ENCODE measurements around the gene LYPD5.
"Not testable (repeated sequence)": the region's sequence is repeated elsewhere in the genome, so short reads cannot be mapped to it uniquely, and the experiment has no call there.

The LYPD5 gene

DNA sequence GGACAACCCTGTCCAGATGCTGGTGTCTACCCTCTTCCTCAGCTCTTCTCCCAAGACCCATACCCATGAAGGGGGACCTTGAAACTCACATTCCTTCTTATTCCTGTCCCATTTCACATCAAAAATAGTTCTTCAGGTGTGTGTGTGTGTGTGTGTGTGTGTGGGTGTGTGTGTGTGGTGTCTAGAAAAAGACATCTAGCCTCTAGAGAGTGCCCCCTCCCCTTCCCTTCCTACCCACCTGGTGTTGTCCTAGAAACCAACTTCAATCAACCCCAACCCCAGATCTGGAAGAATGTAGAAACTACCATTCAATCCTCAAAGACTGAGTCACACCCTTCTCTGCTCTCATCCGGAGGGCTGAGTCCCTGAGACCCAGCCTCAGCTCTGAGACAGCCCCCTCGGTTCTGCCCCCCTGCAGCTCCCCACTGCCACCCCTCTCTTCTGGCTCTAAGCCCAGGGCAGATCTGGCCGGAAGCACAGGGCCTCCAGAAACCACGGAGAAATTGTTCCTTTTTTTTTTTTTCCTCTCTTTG, 25.0 kb downstream of the LYPD5 start:
- peak in 1 of 2 donors; percentile 31 for DNase-seq

DNA sequence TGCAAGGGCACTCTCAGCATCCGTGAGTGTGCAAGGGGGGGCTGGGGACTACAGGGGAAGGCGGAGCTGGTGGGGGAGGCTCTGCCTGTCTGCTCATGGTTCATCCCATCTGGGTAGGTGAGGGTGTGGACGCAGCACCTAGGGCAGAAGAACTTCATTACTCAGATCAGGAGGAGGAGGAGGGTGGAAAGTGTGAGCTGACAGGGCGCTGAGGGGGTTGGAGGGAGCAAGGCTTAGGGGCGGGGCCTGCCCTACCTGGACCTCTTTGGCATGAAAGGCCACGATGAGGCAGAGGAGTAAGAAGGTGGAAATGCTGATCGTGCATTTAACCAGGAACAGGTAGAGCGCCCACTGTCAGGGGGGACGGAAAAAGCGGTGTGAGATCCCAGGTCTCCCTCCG, 26.0 kb downstream of the LYPD5 start:
- no peak for DNase-seq

DNA sequence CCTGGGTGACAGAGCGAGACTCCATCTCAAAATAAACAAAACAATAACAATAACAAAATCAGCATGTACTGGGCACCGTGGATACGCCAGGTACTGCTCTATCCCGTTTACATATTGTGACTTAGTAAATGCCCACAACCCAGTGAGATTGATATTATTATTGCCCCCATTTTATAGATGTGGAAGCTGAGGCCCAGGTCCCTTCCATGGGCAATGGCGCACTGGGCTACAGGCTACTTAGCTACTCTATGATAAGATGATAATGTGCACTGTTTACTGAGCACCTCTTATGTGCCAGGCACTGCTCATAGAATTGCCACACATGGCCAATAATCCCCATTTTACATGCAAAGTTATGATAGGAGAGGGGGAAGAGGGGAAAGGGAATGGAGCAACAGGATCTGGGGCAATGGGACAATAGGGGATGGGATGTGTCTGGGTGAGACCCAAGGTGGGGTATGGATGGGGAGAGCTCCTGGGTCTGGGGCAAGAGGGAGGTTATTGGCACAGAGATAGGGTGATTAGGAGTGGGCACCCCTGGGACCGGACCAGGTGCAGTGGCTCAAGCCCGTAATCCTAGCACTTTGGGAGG, 26.9 kb downstream of the LYPD5 start:
- DNase-seq, result no peak

DNA sequence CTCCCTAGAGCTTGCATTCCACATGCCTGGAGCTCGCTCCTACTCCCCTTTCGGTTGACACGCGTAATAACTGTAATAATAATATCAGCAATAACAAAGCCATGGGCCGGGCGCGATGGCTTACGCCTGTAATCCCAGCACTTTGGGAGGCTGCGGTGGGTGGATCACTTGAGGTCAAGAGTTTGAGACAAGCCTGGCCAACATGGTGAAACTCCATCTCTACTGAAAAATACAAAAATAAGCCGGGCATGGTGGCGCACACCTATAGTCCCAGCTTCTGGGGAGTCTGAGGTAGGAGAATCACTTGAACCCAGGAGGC, 27.3 kb downstream of the LYPD5 start:
- DNase-seq, result not testable (repeated sequence)

DNA sequence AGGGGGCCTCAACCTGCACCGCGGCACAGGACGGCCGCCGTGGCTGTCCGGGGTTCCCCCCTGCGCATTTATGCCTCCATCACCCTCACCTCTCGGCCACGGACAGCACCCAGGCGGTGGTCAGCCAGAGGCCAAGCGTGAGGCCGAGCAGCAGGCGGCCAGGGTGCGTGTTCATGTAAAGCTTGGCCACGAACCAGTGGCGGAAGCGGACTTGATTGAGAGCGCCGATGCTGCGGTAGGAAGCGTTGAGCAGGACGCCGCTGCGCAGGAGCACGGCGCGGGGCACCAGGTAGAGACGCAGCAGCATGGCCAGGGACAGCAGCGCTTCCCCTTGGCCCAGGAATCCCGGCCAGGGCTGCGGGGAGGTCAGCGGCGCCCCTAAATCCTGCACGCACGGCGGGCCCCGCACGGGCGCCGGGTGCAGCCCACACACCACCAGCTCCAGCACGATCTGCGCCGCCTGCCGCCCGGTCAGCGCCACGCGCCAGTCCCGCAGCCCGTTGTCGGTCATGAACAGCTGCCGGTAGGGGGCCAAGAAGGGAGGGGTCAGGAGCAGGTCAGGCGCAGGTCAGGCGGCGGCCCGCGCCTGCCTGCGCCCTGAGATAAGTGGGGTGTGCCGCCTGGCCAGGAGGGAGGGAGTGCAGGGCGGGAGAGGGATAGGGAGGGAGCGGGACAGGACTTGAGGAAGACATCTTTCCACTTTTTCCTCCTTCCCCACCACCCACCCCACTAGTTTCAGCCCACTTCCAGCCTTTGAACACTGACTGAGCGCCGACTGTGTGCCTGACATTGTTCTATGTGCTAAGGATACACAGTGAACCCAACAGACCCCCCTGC, 27.9 kb downstream of the LYPD5 start:
- peak; percentile 26 to 45 for DNase-seq

DNA sequence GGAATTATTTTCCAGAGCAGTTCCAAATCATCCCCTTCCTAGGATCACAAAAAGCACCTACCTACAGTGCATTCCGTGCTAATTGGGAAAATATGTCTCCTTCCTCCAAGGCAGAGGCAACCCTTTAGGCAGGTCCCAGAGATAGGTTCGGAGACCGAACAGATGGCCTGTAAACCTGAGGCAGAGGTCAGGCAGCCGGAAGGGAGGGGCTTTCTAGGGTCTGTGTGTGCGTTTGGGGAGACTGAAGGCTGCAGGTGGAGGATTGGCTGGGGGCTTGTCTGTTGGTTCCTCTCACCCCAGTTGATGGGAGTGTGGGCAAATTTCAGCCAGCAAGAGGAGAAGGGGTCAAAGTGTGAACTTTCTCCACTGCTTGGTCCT, 28.5 kb downstream of the LYPD5 start:
- DNase-seq, result no peak

DNA sequence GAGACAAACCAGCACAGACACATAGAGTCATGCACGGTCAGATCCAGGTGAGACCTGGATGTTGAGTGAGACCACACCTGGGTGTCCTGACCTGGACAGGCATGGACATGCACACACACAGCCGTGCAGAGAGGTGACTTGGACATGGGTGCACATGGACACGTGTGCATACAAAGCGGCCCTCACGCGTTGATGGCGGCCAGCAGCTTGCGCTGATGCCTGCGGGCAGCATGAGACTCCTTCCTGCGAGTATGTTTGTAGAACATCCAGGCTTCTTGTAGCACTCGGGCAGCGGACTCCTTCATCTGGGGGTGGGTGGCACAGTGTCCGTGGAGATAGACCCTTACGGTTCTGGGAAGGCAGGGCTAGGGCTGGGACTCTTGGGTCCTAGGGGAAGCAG, 33.0 kb downstream of the LYPD5 start:
- DNase-seq, result no peak

DNA sequence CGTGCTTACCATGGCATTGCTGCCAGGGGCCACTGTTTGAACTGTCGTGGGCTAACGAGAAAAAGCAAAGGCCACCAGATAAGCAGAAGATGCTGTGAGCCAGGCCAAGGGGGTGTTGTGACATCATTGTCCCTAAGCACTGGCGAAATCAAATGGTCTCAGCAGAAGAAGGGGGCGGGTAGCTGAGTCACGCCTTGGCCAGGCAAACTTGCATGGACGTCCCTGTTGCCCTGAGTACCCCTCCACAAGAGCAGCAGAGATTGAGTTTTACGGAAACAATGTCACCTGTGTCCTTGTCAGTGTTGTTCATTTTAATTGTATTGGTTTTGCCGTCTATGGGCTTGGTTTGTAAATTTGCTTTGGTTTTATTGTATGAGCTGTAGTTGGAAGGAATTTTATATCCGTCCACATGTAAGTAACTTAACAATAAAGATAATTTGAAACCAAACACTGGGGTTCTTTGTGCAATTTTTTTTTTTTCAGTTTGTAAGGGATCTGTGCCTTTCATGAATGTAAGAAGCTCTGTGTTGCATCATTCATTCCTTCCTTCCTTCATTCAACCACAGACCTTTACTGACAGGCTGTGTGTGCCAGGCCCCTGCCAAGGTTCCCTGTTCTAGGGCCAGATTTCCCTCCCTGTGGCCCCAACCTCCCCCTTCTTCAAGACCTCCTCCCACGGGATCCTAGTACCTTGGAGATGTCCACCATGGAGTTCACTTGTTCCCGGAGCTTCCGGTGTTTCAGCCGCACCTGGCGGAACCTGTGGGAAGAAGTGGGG, 33.8 kb downstream of the LYPD5 start:
- DNase-seq, result peak; percentile 86 to 94

DNA sequence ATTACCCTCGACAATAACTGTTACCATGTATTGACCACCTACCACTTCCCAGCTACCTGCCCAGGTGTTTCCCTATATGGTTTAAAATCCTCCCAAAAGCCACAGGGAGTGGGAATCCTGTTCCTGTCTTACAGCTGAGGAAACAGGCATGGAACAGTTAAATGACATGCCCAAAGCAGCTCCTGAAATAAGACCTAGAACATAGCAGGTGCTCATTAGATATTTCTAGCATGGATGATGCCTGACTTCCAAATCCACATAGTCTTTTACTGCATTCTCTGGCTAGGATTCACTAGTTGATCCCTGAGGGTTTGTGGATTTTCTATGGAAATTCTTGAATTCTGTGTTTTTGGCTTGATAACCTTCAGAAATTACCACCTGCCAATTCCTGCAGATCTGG, 34.4 kb downstream of the LYPD5 start:
- DNase-seq, result no peak

DNA sequence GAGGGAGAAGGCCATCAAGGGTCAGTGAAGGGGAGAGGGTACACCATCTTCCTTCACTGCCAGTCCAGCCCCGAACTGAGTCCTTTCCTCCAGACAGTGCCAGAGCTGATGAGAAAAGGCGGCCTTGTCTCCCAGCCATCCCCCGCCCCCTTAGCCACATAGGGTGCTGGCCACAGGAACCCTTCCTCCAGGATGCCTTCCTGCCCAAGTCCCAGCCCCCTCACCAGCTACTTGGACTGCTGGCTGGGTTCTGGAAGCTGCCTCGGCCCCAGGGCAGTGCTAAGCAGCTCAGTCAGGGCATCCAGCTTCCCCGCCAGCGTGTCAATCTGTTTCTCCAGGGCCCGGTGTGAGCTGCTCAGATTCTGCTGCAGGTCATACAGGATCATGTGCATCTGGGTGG, 34.9 kb downstream of the LYPD5 start:
- no peak for DNase-seq

DNA sequence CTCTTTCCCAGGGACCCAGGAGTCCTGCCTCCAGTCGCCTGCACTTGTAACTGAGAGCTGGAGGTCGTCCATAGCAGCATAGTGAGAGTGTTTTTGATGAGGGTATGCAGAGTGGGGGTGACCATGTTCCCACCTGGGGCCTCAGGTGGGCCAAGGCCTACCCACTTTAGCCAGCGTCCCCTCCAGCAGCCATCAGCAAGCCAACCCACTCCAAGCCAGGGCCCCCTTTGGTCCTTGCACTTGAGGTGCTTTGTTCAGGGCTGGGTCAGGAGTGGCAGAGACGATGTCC, 35.5 kb downstream of the LYPD5 start:
- no peak for DNase-seq

DNA sequence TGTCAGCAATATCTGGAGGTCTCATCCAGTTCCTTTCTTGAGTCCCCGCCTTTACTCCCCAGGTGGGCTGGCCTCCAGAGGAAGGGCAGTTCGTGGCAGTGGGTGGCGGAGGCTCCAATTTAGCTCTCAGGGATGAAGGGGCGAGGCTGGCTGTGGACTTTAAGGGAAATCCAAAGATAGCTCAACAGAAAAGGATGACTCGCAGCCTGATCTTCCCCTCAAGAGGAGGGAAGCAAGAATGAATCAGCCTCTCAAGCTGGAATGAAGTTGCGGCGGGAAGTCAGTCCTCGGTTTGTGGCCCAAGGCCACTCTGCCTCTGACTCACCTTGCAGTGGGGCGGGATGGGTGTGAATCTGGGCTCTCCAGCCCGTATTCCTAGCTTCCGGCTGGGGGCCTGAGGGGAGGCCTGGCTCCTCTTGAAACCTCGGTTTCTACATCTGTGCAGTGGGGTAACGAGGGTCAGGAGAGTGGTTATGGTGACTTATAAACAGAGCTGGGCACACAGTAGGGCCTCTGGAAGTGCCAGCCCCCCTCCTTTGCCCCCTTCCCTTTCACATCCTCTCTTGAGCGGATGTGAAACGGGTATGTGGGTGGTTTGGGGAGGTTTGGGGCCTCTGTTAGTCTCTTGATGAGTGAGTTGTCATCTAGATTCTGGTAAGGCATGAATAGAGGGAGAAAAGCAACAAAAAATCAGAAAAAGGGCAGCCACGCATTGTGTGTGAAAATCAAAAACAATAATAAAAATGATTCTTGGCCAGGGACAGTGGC, 37.0 kb downstream of the LYPD5 start:
- DNase-seq, result peak; percentile 92 to 97

DNA sequence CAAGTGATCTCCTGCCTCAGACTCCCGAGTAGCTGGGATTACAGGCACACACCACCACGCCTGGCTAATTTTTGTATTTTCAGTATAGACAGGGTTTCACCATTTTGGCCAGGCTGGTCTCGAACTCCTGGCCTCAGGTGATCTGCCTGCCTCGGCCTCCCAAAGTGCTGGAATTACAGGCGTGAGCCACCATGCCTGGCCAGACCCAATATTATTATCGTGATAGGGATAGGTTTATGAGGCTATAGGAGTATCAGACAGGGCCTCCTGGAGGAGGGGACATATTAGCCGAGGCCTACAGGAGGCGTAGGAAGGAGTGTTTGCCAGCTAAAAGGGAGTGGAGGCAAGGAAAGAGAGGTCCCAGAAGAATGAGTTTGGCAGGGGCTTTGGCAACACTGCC, 37.6 kb downstream of the LYPD5 start:
- DNase-seq, result not testable (repeated sequence)

DNA sequence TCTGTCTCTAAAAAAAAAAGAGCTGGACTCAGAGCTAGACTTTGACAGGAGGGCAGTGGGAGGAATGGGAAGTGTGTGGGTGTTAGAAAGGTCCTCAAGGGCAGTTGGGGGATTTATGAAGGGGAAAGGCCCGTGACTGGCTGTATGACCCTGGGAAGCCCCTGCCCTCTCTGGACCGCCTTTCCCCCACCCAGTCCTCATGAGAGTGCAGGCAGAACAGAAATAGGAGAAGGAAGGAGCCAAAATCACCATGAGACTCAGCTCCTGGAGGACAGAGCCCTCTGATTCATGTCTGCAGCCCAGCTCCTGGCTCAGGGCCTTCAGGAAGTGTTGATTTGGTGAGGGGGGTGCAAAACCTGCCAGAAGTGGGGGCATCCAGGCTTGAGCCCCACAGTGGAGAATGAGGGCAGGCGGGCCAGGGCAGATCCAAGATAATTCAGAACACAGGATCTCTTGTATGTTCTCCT, 38.7 kb downstream of the LYPD5 start:
- peak; percentile 90 to 97 for DNase-seq

DNA sequence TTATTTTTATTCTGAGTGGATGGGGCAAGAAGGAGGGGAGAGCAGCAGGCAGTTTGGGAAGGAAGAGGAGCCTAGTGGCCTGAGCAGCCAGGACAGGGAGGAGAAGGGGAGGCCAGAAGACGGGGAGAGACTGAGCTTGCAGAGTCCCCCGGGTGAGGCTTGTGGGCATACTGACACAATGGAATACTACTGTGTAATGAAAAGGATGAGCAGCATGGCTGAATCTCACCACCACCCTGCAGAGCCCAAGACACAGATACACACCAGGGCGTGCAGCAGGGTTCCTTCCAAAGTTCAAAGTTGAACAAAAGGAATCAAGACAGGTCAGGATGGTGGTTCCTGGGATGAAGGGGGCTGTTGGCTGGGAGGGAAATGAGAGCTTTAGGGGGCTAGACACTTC, 39.4 kb downstream of the LYPD5 start:
- no peak for DNase-seq

DNA sequence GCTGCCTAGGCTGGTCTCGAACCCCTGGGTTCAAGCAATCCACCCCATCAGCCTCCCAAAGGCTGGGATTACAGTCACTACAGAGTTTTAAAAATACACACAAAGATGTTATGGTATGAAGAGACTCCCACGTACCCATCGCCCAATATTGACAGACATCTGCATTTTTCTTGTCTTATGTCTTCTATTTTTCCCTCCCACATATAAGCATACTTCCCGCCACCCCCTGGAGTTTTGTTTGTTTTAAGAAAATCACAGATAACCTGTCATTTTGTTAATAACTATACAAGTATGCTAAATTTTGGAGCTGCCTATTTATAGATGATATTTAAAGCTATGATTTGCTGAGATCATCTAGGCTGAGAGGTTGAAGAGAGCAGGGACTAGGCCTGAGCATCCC, 41.3 kb downstream of the LYPD5 start:
- no peak for DNase-seq

DNA sequence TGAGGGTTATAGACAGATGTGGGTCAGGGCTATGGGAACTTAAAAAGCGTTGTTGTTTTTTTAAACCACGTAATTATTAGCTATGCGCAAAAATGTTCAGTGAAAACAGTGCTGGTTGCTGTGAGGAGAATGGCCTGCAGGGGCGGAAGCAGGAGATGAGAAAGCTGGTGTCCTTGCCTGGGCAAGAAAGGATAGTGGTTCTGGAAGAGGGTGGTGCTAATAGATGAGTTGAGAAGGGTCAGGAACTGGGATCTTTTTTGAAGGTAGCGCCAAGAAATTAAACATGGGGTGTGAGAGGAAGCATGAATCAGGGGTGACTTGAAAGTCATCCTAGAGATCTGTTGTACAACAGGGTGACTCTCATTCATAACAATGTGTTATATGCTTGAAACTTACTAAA, 42.7 kb downstream of the LYPD5 start:
- peak; percentile 15 to 28 for DNase-seq

DNA sequence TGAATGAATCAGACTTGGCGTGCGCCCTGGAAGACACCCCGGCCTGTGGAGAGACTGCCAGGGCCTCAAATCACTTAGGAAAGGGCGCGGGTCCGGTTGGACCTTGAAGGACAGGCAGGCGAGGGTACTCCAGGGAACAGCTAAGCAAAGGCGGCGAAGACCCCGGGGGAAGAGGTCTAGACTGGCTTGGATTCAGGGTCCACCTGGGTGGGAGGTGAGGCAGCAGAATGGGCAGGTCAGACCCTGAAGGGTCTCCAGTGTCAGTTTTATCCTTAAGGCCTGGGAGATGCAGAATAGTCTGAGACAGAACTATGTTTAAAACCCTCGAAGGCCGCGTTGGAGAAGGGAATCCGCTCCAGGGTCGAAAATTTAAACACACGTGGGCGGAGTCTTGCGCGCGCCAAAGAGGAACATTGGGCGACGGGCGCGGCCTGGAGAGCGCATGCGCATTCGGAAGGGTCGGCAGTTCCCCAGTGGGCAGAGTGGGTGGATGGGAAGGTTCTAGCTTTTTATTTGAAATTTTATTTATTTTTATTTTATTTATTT, 46.9 kb downstream of the LYPD5 start:
- DNase-seq, result peak; percentile 88 to 93

DNA sequence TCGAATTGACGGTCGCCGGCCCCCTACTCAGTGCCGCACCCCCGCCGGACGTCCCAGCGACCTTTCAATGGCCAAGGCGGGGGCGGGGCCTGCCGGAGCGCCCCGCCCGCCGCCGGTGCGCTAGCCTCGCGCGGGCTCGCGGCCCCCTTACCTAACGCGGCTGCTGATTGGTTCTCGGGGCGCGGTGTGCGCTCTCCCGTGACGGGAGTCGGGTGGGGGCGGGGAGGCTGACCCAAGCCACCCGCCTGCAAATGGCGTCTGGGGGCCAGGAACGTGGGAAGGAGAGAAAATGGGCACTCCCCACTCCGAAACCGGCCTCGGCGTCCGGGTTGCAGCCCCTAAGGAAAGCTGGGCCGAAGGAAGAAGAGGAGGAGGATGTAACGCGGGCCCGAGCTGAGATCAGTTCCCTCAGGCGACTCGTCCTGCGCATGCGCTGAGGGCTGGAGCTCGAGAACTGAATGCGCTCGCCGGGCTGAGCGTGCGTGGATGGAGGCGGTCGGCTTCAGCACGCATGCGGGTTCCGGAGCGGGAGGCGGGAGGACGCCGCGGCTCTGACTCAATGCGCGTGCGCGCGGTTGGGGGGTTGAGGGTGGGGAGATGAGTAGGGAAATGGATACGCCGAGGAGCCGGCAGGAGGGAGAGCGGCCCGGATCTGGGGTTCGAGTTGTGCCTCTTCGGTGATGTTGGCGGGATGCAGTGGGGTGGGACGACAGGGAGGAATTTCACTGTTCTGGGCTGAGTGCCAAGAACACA, 47.6 kb downstream of the LYPD5 start, which contains the start of gene SMG9:
SMG9 (minus strand) TSS at position 460 of the 753 bp plus-strand sequence. CDS start 4,221 bp downstream, outside the sequence.
- peak; percentile 98 to 99 for DNase-seq

DNA sequence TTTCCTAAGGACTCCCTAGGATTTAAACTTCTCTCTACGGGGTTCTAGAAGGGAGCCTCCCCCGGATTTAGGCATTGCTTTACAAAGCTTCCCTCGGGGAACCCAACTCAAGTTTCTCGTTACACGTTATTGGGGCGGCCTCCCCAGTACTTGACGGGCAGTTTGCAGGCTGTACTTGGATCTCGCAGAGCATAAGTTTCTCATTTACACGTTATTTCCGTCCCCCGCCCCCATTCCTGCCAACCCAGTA, 48.1 kb downstream of the LYPD5 start:
- no peak for DNase-seq

DNA sequence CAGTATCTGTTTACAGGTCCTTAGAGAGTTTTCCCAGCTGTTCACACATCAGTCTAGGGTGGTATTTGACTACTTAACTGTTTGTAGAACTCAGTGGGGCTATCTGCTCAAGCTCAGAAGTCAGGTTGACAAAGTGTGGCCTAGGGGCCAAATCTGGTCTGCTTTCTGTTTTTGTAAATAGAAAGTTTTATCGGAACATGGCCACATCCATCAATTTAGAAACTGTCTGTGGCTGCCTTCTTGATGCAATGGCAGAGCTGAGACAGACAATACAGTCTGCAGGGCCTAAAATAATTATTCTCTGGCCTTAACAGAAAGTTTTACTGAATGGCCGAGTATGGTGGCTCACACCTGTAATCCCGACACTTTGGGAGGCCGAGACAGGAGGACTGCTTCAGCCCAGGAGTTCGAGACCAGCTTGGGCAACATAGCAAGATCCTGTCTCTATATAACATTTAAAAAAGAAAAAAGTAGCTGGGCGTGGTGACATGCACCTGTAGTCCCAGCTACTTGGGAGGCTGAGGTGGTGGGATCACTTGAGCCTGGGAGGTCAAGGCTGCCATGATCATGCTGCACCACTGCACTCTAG, 49.9 kb downstream of the LYPD5 start:
- DNase-seq, result no peak
